GM21825 (cell line): Measurements from ENCODE around the gene FRMPD4.

Source experiments
- ATAC-seq: cut with Tn5 transposase; IDR thresholded peaks from one replicate; pipeline ENCODE4 v1.9.1; 2021; ENCODE audit warnings: mild to moderate bottlenecking, moderate library complexity; ENCODE audit not compliant: unreplicated experiment

FRMPD4 gene

GRCh38 chrX:12711435-12712040 lies 573.3 kb downstream of the FRMPD4 start:
- no peak for ATAC-seq

GRCh38 chrX:12716574-12716973 lies 578.3 kb downstream of the FRMPD4 start:
- ATAC-seq: no peak

GRCh38 chrX:12719837-12720236 lies 581.6 kb downstream of the FRMPD4 start:
- ATAC-seq: no peak

GRCh38 chrX:12721042-12721441 lies 582.8 kb downstream of the FRMPD4 start:
- ATAC-seq: no peak

- no peak for ATAC-seq
These were observed 584.0 kb downstream of the FRMPD4 start for GRCh38 chrX:12722314-12722713.

GRCh38 chrX:12741416-12741815 lies 603.1 kb downstream of the FRMPD4 start:
- ATAC-seq: no peak

- no peak for ATAC-seq
These were observed 609.2 kb downstream of the FRMPD4 start for GRCh38 chrX:12747433-12747832.

- no peak for ATAC-seq
These were observed 613.6 kb downstream of the FRMPD4 start for GRCh38 chrX:12751887-12752286.

GRCh38 chrX:12753366-12753765 lies 615.1 kb downstream of the FRMPD4 start:
- ATAC-seq: no peak

- ATAC-seq: no peak
These were observed 620.0 kb downstream of the FRMPD4 start for GRCh38 chrX:12758291-12758690.

GRCh38 chrX:12767856-12768255 lies 629.6 kb downstream of the FRMPD4 start:
- ATAC-seq: no peak

- ATAC-seq: no peak
These were observed 630.2 kb downstream of the FRMPD4 start for GRCh38 chrX:12768491-12768890.

- no peak for ATAC-seq
These were observed 632.2 kb downstream of the FRMPD4 start for GRCh38 chrX:12770440-12770839.

- ATAC-seq: peak; percentile 99
These were observed 633.3 kb downstream of the FRMPD4 start for GRCh38 chrX:12771445-12772069.
